Endodermal cell (in vitro differentiated cells): ENCODE results near the gene GGT5. TPM values are rescaled to one million over a fixed set of nuclear protein-coding genes. Genes with fewer than 3 reads are reported as not detected.

ENCODE experiments used
- DNase-seq: peaks from one replicate; pipeline ENCODE4 v3.0.0-alpha.2; 2017
- H3K27ac ChIP-seq: 2 replicates; pipeline ENCODE4 v1.5.1; 2013; ENCODE audit warnings: mild to moderate bottlenecking, low read depth, low read length, moderate library complexity
- H3K27me3 ChIP-seq: 2 replicates; pipeline ENCODE4 v1.6.1; 2013; ENCODE audit warnings: mild to moderate bottlenecking, low read length, moderate library complexity; ENCODE audit not compliant: insufficient read depth, control insufficient read depth, poor library complexity, severe bottlenecking
- H3K36me3 ChIP-seq: 2 replicates; pipeline ENCODE4 v1.7.0; 2013; ENCODE audit warnings: mild to moderate bottlenecking, low read length, moderate library complexity; ENCODE audit not compliant: control insufficient read depth, insufficient read depth
- H3K4me1 ChIP-seq: one replicate; pipeline ENCODE4 v1.7.0; 2013; ENCODE audit warnings: low read length; ENCODE audit not compliant: control insufficient read depth, insufficient read depth
- H3K4me3 ChIP-seq: 2 replicates; pipeline ENCODE4 v1.5.1; 2013; ENCODE audit warnings: mild to moderate bottlenecking, low read length, moderate library complexity
- H3K9ac ChIP-seq: 2 replicates; pipeline ENCODE4 v1.6.1; 2013; ENCODE audit warnings: mild to moderate bottlenecking, low read length, moderate library complexity; ENCODE audit not compliant: poor library complexity, severe bottlenecking; ENCODE audit errors: extremely low read depth
- H3K9me3 ChIP-seq: 2 replicates; pipeline ENCODE4 v1.6.1; 2013; ENCODE audit warnings: mild to moderate bottlenecking, low read length, moderate library complexity; ENCODE audit not compliant: control insufficient read depth
- H3K27ac Mint-ChIP-seq: 2 replicates; pipeline ENCODE4 v1.8.0; 2020; ENCODE audit warnings: mixed read lengths
- H3K27me3 Mint-ChIP-seq: 2 replicates; pipeline ENCODE4 v1.8.0; 2021; ENCODE audit warnings: mild to moderate bottlenecking, mixed read lengths; ENCODE audit not compliant: insufficient read depth
- H3K36me3 Mint-ChIP-seq: 2 replicates; pipeline ENCODE4 v1.8.0; 2020; ENCODE audit warnings: low read depth, mixed read lengths
- H3K4me1 Mint-ChIP-seq: 2 replicates; pipeline ENCODE4 v1.8.0; 2020; ENCODE audit warnings: mixed read lengths
- H3K4me3 Mint-ChIP-seq: 2 replicates; pipeline ENCODE4 v1.8.0; 2020; ENCODE audit warnings: mild to moderate bottlenecking, moderate library complexity, mixed read lengths
- H3K9me3 Mint-ChIP-seq: 2 replicates; pipeline ENCODE4 v1.8.0; 2020; ENCODE audit warnings: mild to moderate bottlenecking, mixed read lengths
- WGBS, 2 experiments: methylation state at CpG; one replicate each; pipeline versions ENCODE4 v1.1.5 to v1.1.7; 2013; ENCODE audit warnings: missing lambda C conversion rate in 2 of 2, mixed read lengths in 1 of 2; ENCODE audit not compliant: insufficient coverage in 1 of 2, insufficient read length in 1 of 2; 5-methylcytosine and 5-hydroxymethylcytosine counted together
- total RNA-seq, 2 donors: library from RNA; stranded (reverse); fragmentation: NEBNext Ultra II Directional in 1 of 2; extraction: Animal tissue kit (Norgen Biotek cat#: 25700) in 1 of 2; gene quantifications; 2 replicates in 1 of 2; 3 replicates in 1 of 2; pipeline ENCODE4 v1.2.1, GENCODE V29; 2021
- TF ChIP-seq, protein P1 (sequence below): fragments of 200-600 bp; sonication (generic); conservative IDR thresholded peaks from 2 replicates; pipeline ENCODE4 v1.5.0; 2021; ENCODE audit warnings: antibody characterized with exemption, mild to moderate bottlenecking

Gene GGT5
- total RNA-seq, 2 donors from 2014 or later, result 0.29 TPM; not detected in 1

DNA sequence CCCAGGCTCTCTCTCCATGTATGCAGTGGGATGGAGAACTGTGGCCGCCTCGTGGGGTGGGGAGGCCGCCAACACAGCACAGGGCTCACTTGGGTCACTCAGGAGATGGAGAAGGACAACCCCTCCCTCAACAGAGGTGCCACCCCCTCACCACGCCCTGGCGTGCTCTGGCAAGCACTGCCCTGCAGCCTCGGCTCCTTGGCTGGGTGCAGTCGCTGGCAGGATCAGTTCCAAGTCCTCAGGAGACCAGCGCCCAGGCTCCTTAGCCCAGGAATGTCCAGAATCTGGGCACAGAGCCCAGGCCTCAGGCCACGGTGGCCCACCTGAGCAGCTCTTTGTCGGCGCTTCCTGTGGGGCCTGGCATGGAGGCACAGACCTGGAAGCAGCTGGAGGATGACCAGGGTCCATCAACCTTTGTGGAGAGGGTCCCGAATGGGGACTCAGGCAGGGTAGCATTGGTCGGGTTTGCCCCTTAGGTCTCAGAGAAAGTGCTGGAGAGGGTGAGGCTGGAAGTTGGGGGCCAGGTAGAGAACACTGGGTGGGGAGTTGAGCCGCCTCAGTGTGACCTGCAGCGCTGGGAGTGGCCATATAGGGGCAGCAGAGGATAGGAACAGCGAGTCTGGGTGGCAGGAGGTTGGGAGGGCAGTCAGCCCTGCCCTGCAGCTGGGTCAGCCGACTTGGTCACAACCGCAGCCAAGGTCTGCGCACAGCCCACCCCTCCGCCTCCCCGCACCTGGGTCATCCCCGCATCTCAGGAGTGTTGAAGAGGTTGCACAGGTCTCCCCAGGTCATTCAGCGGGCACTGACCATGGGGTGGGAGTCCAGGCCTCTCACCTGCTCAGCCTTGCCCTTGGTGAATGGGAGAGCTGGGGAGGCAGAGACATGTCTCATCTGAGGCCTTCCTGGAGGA lies 55.4 kb downstream of the GGT5 start:
- Histone ChIP-seq H3K9me3 (no peaks in the 10 kb centered on the region), H3K27me3 (no peaks in the 10 kb centered on the region), H3K4me3 (no peak overlapping the region), H3K4me1 (no peaks in the 10 kb centered on the region), H3K9ac (no peak overlapping the region), H3K36me3 (no peaks in the 10 kb centered on the region), H3K27ac (no peak overlapping the region)
- DNase-seq, result peak; percentile 93
- peaks cover 1% of the 10 kb centered on the region for H3K9me3 Mint-ChIP-seq
- H3K27me3 Mint-ChIP-seq, result no peaks in the 10 kb centered on the region
- H3K4me3 Mint-ChIP-seq, result no peak overlapping the region
- H3K4me1 Mint-ChIP-seq, result no peaks in the 10 kb centered on the region
- 61 to 65% methylated on average over 13 to 23 of the region's 23 CpGs for WGBS, 2 experiments
- no peak overlapping the region for H3K27ac Mint-ChIP-seq
- TF ChIP-seq, protein P1, sequence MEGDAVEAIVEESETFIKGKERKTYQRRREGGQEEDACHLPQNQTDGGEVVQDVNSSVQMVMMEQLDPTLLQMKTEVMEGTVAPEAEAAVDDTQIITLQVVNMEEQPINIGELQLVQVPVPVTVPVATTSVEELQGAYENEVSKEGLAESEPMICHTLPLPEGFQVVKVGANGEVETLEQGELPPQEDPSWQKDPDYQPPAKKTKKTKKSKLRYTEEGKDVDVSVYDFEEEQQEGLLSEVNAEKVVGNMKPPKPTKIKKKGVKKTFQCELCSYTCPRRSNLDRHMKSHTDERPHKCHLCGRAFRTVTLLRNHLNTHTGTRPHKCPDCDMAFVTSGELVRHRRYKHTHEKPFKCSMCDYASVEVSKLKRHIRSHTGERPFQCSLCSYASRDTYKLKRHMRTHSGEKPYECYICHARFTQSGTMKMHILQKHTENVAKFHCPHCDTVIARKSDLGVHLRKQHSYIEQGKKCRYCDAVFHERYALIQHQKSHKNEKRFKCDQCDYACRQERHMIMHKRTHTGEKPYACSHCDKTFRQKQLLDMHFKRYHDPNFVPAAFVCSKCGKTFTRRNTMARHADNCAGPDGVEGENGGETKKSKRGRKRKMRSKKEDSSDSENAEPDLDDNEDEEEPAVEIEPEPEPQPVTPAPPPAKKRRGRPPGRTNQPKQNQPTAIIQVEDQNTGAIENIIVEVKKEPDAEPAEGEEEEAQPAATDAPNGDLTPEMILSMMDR, result peak; percentile 91
- no peaks in the 10 kb centered on the region for H3K36me3 Mint-ChIP-seq

- H3K9me3 Mint-ChIP-seq, result no peaks in the 10 kb centered on the region
- Histone ChIP-seq H3K27me3 (no peaks in the 10 kb centered on the region), H3K36me3 (no peaks in the 10 kb centered on the region), H3K4me1 (no peaks in the 10 kb centered on the region), H3K4me3 (no peak overlapping the region), H3K27ac (no peak overlapping the region), H3K9ac (no peak overlapping the region), H3K9me3 (no peaks in the 10 kb centered on the region)
- no peaks in the 10 kb centered on the region for H3K4me1 Mint-ChIP-seq
- TF ChIP-seq, protein P1, result no peak
- H3K27me3 Mint-ChIP-seq, result no peaks in the 10 kb centered on the region
- WGBS, 2 experiments, result 91 to 96% methylated on average over 5 to 17 of the region's 17 CpGs
- H3K27ac Mint-ChIP-seq, result no peak overlapping the region
- H3K4me3 Mint-ChIP-seq, result no peak overlapping the region
- no peaks in the 10 kb centered on the region for H3K36me3 Mint-ChIP-seq
- no peak for DNase-seq
Measured at GRCh38 chr22:24188705-24189248, 56.1 kb downstream of the GGT5 start.

DNA sequence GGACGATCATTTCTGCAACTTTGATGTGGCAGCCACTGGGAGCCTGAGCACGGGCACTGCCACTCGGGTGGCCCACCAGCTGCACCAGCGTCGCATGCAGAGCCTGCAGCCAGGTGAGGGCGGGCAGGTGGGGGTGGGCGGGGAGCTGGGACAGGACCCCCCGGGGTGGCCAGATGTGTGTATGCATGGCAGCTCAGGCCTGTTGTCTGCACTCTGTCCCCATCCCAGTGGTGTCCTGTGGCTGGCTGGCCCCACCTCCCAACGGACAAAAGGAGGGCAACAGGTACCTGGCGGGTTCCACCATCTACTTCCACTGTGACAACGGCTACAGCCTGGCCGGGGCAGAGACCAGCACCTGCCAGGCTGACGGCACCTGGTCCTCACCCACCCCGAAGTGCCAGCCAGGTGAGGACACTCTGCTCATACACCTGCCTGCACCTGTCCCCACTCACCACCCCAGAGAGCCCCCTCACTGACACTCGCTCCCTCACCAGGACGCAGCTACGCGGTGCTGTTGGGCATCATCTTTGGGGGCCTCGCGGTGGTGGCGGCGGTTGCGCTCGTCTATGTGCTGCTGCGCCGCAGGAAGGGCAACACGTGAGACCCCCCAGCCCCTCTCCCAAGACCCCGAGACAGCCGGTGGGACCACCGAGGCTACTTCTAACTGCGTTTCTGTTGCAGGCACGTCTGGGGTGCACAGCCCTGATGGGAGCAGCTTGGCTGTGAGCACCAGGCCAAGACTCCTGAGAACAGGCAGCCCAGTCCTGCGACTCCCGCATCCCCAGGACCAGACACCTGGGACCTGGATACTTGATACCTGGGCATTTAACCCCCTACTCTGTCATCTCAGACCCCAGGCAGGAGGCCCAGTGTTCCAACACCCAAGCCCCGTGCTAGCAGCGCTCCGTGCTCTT lies 56.9 kb downstream of the GGT5 start:
- H3K4me1 ChIP-seq, result no peaks in the 10 kb centered on the region
- TF ChIP-seq, protein P1, result no peak
- 91 to 92% methylated on average over 24 to 37 of the region's 37 CpGs for WGBS, 2 experiments
- Mint-ChIP-seq H3K27me3 (no peaks in the 10 kb centered on the region), H3K4me1 (no peaks in the 10 kb centered on the region), H3K27ac (no peak overlapping the region), H3K36me3 (no peaks in the 10 kb centered on the region), H3K4me3 (no peak overlapping the region), H3K9me3 (no peaks in the 10 kb centered on the region)
- H3K4me3 ChIP-seq, result no peak overlapping the region
- H3K27ac ChIP-seq, result no peak overlapping the region
- no peaks in the 10 kb centered on the region for H3K36me3 ChIP-seq
- H3K9me3 ChIP-seq, result no peaks in the 10 kb centered on the region
- no peak overlapping the region for H3K9ac ChIP-seq
- no peak for DNase-seq
- H3K27me3 ChIP-seq, result no peaks in the 10 kb centered on the region
